Measurements from ENCODE around the gene PCBP3. TPM values are rescaled to one million over a fixed set of nuclear protein-coding genes. Genes with fewer than 3 reads are reported as not detected.

The PCBP3 gene
- total RNA-seq, 2 experiments from 2014 or later: 12.2 to 13.2 TPM

DNA sequence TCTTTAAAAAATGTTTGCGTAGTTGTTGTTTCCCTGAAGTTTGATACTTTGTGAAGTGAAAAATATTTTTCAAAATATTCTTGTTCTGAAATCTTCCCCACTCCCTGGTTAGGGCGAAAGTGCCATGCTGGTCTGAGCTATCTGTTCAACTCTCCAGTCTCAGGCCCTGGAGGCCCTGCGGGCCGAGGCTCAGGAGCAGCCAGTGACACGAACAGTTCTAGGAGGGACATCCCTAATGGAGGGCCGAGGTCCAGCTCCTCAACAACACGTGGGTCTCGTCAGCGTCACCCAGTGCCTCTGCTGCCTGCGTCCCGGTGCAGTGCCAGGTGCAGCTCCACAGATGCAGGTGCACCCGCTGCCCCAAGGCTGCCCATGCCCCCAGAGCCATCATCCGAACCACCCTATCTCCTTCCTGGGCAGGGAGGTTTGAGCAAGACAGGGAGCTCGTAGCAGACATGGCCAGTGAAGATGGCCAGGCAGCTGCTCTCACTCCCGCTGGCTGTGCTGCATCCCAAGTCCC is 268.3 kb downstream of the PCBP3 start:
- no peak for ATAC-seq
- H3K27me3 Mint-ChIP-seq: no peaks in the 10 kb centered on the region
- intact Hi-C loops (cut with DNase I, micrococcal nuclease): no loop called here
- peaks cover 12% of the 10 kb centered on the region for H3K4me1 Mint-ChIP-seq
- no peak overlapping the region for H3K4me3 Mint-ChIP-seq
- H3K9me3 Mint-ChIP-seq (ENCODE audit: low read depth): no peaks in the 10 kb centered on the region
- H3K36me3 Mint-ChIP-seq (ENCODE audit: low read depth): no peaks in the 10 kb centered on the region
- no peak for DNase-seq
- ChIA-PET POLR2A (interaction anchor here (0.5 kb wide), 1 partner anchor 94 kb away, joined by 6 read pairs; no protein-coding TSS in a partner anchor), CTCF (interaction anchor here (0.8 to 1.4 kb wide), 2 partner anchors 9 to 11 kb away, joined by 4 to 5 read pairs; no protein-coding TSS in a partner anchor)
- H3K27ac Mint-ChIP-seq: no peak overlapping the region

DNA sequence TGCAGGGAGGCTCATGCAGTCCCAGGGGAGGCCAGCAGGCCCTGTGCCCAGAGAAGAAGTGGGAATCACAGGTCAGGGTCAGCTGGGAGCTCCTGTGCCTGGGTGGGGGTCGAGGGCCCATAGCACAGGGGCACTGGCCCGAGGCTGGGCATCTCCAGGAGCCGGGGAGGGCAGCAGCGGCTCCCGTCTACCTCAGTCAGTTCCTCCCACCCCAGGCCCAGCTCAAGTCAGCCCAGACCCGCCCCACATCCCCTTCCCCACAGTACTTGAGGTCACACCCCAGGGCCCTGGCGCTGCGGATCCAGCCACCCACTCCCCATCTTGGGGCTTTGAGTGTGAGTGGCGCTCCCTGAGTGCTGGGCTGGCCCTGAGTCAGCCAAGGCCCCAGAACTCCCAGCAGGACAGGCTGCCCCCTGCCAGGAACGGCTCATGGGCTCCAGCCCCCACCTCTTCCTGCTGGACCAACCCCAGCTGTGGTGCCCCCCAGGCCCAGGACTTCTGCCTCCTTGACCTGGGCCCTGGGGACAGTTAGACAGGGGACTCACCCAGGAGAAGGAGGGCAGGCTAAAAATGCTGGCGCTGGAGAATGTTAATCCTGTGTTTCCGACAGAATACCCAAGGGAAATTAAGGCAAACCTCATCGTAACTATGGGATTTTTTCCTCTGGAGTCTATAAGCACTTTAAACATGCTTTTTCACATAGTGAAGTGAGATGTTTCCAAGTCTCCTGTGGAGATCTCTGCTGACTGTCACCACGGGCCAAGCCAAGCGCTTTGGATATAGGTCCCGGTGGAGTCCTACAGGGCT is 269.3 kb downstream of the PCBP3 start:
- Mint-ChIP-seq H3K36me3 (ENCODE audit: low read depth) (no peaks in the 10 kb centered on the region), H3K9me3 (ENCODE audit: low read depth) (no peaks in the 10 kb centered on the region), H3K4me3 (no peak overlapping the region), H3K4me1 (peaks cover 12% of the 10 kb centered on the region), H3K27me3 (no peaks in the 10 kb centered on the region), H3K27ac (no peak overlapping the region)
- CTCF ChIA-PET: interaction anchor here (0.5 kb wide), 1 partner anchor 10 kb away, joined by 4 read pairs; no protein-coding TSS in a partner anchor
- DNase-seq (no peak), ATAC-seq (no peak)
- POLR2A ChIA-PET: no interaction called here
- intact Hi-C loops (cut with DNase I, micrococcal nuclease): no loop called here

DNA sequence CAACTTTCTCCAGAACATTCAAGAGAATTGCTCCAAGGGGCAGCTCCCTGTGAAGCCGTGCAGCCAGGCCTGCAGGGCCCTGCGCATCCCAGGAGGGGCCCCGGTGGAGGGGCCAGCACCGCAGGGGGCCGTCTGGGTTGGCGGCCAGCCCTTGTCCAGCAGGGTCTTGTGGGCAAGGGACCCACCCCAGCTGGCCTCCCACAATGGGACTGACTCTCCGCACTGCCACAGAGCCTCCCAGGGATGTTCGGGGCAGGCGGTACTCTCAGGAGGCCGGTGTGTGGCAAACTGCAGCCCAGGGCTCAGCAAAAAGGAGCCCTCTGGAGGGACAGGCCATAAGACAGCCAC is 269.9 kb downstream of the PCBP3 start:
- ATAC-seq: no peak

DNA sequence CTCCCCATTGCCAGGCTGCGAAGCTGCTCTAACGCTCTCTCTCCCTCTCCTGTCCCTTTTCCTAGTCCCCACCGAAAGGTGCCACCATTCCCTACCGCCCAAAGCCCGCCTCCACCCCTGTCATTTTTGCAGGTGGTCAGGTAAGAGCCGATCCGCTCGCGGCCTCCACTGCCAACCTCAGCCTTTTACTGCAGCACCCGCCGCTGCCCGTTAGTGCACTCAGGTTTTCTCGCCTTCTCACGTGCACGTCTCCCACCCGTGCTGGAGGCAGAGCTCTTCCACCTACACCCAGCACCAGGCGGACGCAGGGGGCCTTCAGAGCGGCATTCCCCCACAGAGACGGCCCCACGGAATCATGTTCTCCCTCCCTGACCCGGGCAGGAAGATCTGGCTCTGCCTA is 270.4 kb downstream of the PCBP3 start:
- intact Hi-C loops (cut with DNase I, micrococcal nuclease): no loop called here
- Mint-ChIP-seq H3K4me3 (no peak overlapping the region), H3K9me3 (ENCODE audit: low read depth) (no peaks in the 10 kb centered on the region), H3K27me3 (no peaks in the 10 kb centered on the region), H3K4me1 (peaks cover 12% of the 10 kb centered on the region), H3K27ac (no peak overlapping the region), H3K36me3 (ENCODE audit: low read depth) (no peaks in the 10 kb centered on the region)
- DNase-seq (no peak), ATAC-seq (no peak)
- POLR2A ChIA-PET: interaction anchor here (0.7 kb wide), 1 partner anchor 114 kb away, joined by 3 read pairs; no protein-coding TSS in a partner anchor
- CTCF ChIA-PET: interaction anchor here (0.5 kb wide), 1 partner anchor 9 kb away, joined by 4 read pairs; no protein-coding TSS in a partner anchor

More for the DNA sequence above, 269.9 kb downstream of the PCBP3 start:
- no peak overlapping the region for H3K4me3 Mint-ChIP-seq
- H3K9me3 Mint-ChIP-seq (ENCODE audit: low read depth): no peaks in the 10 kb centered on the region
- no peak overlapping the region for H3K27ac Mint-ChIP-seq
- H3K27me3 Mint-ChIP-seq: no peaks in the 10 kb centered on the region
- ChIA-PET CTCF (interaction anchor here (0.5 kb wide), 1 partner anchor 10 kb away, joined by 4 read pairs; no protein-coding TSS in a partner anchor), POLR2A (no interaction called here)
- no peak for DNase-seq
- intact Hi-C loops (cut with DNase I, micrococcal nuclease): no loop called here
- H3K4me1 Mint-ChIP-seq: peaks cover 12% of the 10 kb centered on the region
- H3K36me3 Mint-ChIP-seq (ENCODE audit: low read depth): no peaks in the 10 kb centered on the region

DNA sequence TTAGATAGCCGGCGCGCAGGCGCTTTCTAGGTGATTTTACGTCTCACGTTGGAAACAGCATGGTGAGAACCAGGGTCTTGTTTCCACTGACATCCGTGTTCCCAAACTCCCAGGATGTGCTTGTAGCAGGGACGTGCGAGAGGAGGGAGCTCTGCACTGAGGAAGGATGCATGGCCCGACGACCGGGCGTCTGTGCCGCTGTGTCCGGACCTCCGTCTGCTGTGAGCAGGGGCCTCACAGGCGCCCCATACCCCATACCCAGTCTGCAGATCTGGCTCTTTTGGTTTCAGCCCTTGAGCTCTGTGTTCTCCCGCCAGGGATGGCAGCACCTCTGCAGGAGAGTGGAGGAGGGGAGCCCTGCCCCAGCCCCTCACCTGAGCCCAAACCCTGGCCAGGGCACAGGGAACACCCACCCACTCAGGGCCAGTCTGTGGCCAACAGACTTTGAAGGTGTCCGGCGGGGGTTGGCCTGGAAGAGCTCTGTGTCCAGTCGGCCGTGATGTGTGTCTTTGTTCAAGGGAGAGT is 270.9 kb downstream of the PCBP3 start:
- Mint-ChIP-seq H3K4me1 (peaks cover 12% of the 10 kb centered on the region), H3K27me3 (no peaks in the 10 kb centered on the region), H3K4me3 (no peak overlapping the region), H3K9me3 (ENCODE audit: low read depth) (no peaks in the 10 kb centered on the region), H3K36me3 (ENCODE audit: low read depth) (no peaks in the 10 kb centered on the region), H3K27ac (no peak overlapping the region)
- ATAC-seq (no peak), DNase-seq (no peak)
- intact Hi-C loops (cut with DNase I, micrococcal nuclease): no loop called here
- ChIA-PET POLR2A (interaction anchor here (0.7 kb wide), 1 partner anchor 113 kb away, joined by 3 read pairs; no protein-coding TSS in a partner anchor), CTCF (no interaction called here)

DNA sequence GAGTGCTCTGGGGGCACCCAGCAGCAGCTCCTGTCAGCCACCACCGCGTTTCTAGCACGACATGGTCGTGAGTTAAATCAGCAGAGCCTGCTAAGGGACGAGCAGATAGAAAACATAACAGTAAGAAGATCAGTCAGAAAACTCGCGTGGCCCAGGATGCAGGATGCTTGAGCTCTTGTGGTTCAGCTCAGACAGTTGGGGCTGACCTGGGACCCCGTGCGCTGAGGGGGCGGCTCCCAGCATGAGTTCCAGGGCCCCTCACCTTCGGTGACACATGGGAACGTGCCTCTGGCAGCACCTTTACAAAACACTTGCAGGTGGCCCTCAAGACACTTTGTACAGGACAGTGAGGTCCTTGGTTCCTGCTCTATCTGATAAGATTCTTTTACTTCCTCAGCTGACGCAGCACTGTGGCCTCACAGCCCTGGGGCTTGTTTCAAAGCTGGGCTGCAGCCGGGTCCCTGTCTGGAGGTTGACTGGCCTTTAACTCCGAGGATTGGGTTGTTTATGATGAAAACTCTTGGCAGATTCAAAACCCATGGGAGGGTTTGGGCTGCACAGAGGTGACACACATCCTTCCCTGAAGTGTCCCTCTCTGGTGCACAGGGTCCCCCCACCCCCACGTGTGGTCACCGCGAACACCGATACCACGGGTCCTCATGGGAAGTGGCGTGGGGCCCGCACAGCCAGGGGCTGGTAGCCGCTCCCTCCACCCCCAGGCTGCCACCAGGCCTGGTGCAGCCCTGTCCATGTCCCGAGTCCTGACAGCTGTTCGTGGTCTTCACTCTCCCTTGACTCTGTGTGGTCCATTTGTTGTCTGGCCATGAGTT is 272.7 kb downstream of the PCBP3 start:
- Mint-ChIP-seq H3K4me1 (peaks cover 12% of the 10 kb centered on the region), H3K4me3 (no peak overlapping the region), H3K9me3 (ENCODE audit: low read depth) (no peaks in the 10 kb centered on the region), H3K36me3 (ENCODE audit: low read depth) (no peaks in the 10 kb centered on the region), H3K27me3 (no peaks in the 10 kb centered on the region), H3K27ac (no peak overlapping the region)
- ChIA-PET POLR2A (no interaction called here), CTCF (interaction anchor here (0.6 to 0.9 kb wide), 3 partner anchors 27 to 750 kb away, joined by 3 to 4 read pairs (median 3); no protein-coding TSS in a partner anchor)
- intact Hi-C loops (cut with DNase I, micrococcal nuclease): no loop called here
- DNase-seq (no peak), ATAC-seq (no peak)

DNA sequence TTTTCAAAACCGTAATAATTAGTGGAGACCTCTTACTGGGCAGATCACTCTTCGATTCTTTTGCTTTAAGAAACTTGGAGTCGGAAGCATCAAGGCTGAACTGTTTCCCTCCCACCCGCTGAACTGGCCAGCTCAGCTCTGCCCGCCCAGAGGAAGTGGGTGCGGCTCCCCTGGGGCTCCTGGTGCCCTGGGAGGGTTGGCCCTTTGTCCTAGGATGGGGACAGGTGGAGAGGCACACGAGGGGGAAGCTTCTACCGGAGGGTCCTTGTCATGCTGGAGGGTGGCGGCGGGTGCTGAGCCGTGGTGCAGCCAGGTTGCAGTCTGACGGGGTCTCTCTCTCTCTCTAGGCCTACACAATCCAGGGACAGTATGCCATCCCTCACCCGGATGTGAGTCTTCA is 273.7 kb downstream of the PCBP3 start:
- DNase-seq (no peak), ATAC-seq (no peak)
- H3K4me3 Mint-ChIP-seq: no peak overlapping the region
- CTCF ChIA-PET: no interaction called here
- no peaks in the 10 kb centered on the region for H3K27me3 Mint-ChIP-seq
- intact Hi-C loops (cut with DNase I, micrococcal nuclease): no loop called here
- H3K27ac Mint-ChIP-seq: no peak overlapping the region
- H3K36me3 Mint-ChIP-seq (ENCODE audit: low read depth): no peaks in the 10 kb centered on the region
- POLR2A ChIA-PET: no interaction called here
- peaks cover 12% of the 10 kb centered on the region for H3K4me1 Mint-ChIP-seq
- no peaks in the 10 kb centered on the region for H3K9me3 Mint-ChIP-seq (ENCODE audit: low read depth)

DNA sequence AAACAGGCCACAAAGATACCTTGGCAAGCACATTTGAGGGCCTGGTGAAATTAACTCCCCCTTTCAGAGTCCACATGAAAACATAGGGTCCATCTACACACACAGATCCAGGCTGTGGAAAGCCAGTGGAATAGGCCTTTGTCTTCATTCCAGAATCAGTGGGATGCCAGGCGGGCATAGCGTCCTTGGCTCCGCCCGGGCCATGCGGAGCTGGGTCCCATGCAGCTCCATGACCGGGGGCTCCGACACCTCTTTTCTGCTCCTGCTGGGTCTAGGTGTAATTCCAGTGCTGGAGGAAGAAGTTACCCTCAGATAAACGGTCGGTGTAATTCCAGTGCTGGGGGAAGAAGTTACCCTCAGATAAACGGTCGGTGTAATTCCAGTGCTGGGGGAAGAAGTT is 274.5 kb downstream of the PCBP3 start:
- peaks cover 17% of the 10 kb centered on the region for H3K4me1 Mint-ChIP-seq
- intact Hi-C loops (cut with DNase I, micrococcal nuclease): no loop called here
- H3K4me3 Mint-ChIP-seq: no peak overlapping the region
- no peaks in the 10 kb centered on the region for H3K27me3 Mint-ChIP-seq
- ChIA-PET CTCF (no interaction called here), POLR2A (no interaction called here)
- ATAC-seq (no peak), DNase-seq (no peak)
- H3K27ac Mint-ChIP-seq: no peak overlapping the region
- H3K9me3 Mint-ChIP-seq (ENCODE audit: low read depth): no peaks in the 10 kb centered on the region
- no peaks in the 10 kb centered on the region for H3K36me3 Mint-ChIP-seq (ENCODE audit: low read depth)

DNA sequence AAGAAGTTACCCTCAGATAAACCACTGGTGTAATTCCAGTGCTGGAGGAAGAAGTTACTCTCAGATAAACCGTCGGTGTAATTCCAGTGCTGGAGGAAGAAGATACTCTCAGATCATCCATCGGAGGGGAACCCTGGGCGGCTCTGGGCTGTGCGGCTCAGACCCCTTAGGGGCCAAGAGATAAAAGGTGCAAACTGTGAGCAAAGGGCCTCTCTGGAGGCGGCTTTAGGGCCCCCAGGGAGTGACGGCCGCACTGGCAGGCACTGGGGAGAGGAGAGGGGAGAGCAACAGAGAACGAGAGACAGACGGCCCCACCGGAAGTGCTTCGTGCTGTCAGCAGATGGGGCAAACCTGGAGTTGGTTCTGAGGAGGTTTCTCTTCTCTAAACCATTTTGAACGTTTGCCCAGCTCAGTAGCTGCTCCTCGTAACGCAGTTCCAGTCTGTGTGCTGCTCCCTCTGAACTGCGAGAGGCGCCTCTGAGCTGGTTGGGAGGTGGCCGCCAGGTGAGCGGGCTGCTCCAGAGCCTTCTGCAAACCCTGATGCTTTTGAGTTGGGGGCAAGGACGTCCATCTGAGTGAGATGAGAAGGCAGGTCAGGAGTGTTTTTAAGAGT is 275.4 kb downstream of the PCBP3 start:
- no peaks in the 10 kb centered on the region for H3K9me3 Mint-ChIP-seq (ENCODE audit: low read depth)
- CTCF ChIA-PET: no interaction called here
- H3K36me3 Mint-ChIP-seq (ENCODE audit: low read depth): no peaks in the 10 kb centered on the region
- H3K4me1 Mint-ChIP-seq: peaks cover 18% of the 10 kb centered on the region
- no peak overlapping the region for H3K27ac Mint-ChIP-seq
- no peak for DNase-seq
- intact Hi-C loops (cut with DNase I, micrococcal nuclease): no loop called here
- POLR2A ChIA-PET: no interaction called here
- no peak for ATAC-seq
- no peaks in the 10 kb centered on the region for H3K27me3 Mint-ChIP-seq
- no peak overlapping the region for H3K4me3 Mint-ChIP-seq

DNA sequence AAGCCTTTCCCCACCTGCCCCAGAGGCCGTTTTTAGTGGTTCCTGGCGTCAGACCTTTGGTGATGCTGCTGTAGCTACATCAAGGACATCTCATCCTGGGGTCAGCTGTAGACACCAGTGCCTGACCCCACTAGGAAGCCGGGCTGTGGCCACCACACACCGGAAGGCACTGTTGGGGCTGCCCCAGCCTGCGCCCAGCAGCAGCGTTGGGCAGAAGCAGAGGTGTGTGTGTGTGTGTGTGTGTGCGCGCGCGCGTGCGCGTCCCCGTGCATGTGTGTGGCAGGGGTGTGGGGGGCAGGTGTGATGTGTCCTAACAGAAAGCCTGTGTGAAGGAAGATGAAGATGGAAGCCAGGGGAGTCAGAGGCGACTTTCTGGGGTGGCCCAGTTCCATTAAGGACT is 276.1 kb downstream of the PCBP3 start:
- CTCF ChIA-PET: interaction anchor here (0.7 kb wide), 1 partner anchor 33 kb away, joined by 3 read pairs; no protein-coding TSS in a partner anchor
- H3K36me3 Mint-ChIP-seq (ENCODE audit: low read depth): no peaks in the 10 kb centered on the region
- intact Hi-C loops (cut with DNase I, micrococcal nuclease): no loop called here

More for the DNA sequence above, 276.1 kb downstream of the PCBP3 start:
- no peak overlapping the region for H3K27ac Mint-ChIP-seq
- ATAC-seq (no peak), DNase-seq (no peak)
- H3K4me3 Mint-ChIP-seq: no peak overlapping the region
- H3K9me3 Mint-ChIP-seq (ENCODE audit: low read depth): no peaks in the 10 kb centered on the region
- peaks cover 18% of the 10 kb centered on the region for H3K4me1 Mint-ChIP-seq
- POLR2A ChIA-PET: no interaction called here
- H3K27me3 Mint-ChIP-seq: no peaks in the 10 kb centered on the region
